Nephron progenitor cell (in vitro differentiated cells): ENCODE measurements around the gene EFCC1.

ENCODE experiments used
- DNase-seq: peaks from one replicate; pipeline ENCODE4 v3.0.0; 2021
- H3K27ac Mint-ChIP-seq: 2 replicates; pipeline ENCODE4 v1.8.0; 2021; ENCODE audit warnings: mild to moderate bottlenecking, moderate library complexity, mixed read lengths
- H3K27me3 Mint-ChIP-seq: 2 replicates; pipeline ENCODE4 v1.8.0; 2021; ENCODE audit warnings: mild to moderate bottlenecking, low read depth, mixed read lengths; ENCODE audit not compliant: poor library complexity
- H3K36me3 Mint-ChIP-seq: 2 replicates; pipeline ENCODE4 v1.8.0; 2021; ENCODE audit warnings: low read depth, mixed read lengths
- H3K4me1 Mint-ChIP-seq: 2 replicates; pipeline ENCODE4 v1.8.0; 2021; ENCODE audit warnings: mixed read lengths
- H3K4me3 Mint-ChIP-seq: 2 replicates; pipeline ENCODE4 v1.8.0; 2021; ENCODE audit warnings: mild to moderate bottlenecking, moderate library complexity, mixed read lengths
- H3K9me3 Mint-ChIP-seq: 2 replicates; pipeline ENCODE4 v1.8.0; 2021; ENCODE audit warnings: mild to moderate bottlenecking, moderate library complexity, mixed read lengths
- TF ChIP-seq, protein P1 (sequence below): fragments of 200-600 bp; sonication (generic); IDR thresholded peaks from 2 replicates; pipeline ENCODE4 v1.5.0; 2021; ENCODE audit warnings: antibody characterized with exemption

The EFCC1 gene

GRCh38 chr3:129046037-129046731, 45.1 kb downstream of the EFCC1 start:
- no peaks in the 10 kb centered on the region for H3K27me3 Mint-ChIP-seq
- no peak overlapping the region for H3K27ac Mint-ChIP-seq
- H3K9me3 Mint-ChIP-seq = peaks cover 52% of the 10 kb centered on the region
- TF ChIP-seq, protein P1, sequence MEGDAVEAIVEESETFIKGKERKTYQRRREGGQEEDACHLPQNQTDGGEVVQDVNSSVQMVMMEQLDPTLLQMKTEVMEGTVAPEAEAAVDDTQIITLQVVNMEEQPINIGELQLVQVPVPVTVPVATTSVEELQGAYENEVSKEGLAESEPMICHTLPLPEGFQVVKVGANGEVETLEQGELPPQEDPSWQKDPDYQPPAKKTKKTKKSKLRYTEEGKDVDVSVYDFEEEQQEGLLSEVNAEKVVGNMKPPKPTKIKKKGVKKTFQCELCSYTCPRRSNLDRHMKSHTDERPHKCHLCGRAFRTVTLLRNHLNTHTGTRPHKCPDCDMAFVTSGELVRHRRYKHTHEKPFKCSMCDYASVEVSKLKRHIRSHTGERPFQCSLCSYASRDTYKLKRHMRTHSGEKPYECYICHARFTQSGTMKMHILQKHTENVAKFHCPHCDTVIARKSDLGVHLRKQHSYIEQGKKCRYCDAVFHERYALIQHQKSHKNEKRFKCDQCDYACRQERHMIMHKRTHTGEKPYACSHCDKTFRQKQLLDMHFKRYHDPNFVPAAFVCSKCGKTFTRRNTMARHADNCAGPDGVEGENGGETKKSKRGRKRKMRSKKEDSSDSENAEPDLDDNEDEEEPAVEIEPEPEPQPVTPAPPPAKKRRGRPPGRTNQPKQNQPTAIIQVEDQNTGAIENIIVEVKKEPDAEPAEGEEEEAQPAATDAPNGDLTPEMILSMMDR = no peak
- H3K4me1 Mint-ChIP-seq = no peaks in the 10 kb centered on the region
- peaks cover 6% of the 10 kb centered on the region for H3K36me3 Mint-ChIP-seq
- DNase-seq = no peak
- no peak overlapping the region for H3K4me3 Mint-ChIP-seq

DNA sequence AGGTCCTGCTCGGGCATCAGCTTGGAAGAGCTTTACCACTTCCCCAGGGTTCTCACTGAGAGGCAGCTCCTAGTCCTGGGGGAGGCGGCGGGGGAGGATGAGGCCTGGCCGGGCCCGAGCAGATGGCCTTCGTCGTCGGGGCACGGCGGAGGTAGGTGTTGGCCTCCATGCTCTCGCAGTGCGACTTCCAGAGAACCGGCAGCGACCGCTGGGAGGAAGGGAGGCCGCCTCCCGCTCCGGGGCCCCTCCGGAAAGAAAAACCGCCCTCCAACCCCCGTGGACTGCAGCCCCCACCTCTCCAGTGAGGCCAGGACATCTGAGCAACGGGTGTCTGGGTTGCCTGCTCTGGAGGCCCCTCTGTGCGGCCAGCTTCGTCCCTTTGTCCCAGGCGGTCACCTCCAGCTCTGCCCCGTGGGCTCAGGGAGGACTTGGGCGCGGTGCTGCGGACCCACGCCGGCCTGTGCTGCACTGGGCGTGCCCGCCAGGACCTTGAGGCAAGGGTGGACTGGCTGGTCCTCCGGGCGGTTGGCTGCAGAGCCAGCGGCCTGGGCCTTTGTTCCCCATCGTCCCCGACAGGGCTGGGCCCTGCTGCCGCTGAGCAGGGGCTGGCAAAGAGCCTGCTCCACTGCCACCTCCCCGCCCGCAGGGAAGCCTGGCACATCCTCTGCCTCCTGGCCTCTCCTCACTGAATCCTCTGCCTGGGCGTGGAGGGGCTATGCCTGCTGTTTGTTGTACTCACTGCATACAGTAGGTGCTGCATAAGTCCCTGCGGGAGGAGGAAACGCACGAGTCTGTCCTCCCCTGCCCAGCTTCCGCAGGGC, 45.8 kb downstream of the EFCC1 start:
- TF ChIP-seq, protein P1 = no peak
- no peak for DNase-seq
- peaks cover 6% of the 10 kb centered on the region for H3K36me3 Mint-ChIP-seq
- no peaks in the 10 kb centered on the region for H3K27me3 Mint-ChIP-seq
- peaks cover 48% of the 10 kb centered on the region for H3K9me3 Mint-ChIP-seq
- H3K4me1 Mint-ChIP-seq = peaks cover 5% of the 10 kb centered on the region
- H3K27ac Mint-ChIP-seq = no peak overlapping the region
- no peak overlapping the region for H3K4me3 Mint-ChIP-seq

DNA sequence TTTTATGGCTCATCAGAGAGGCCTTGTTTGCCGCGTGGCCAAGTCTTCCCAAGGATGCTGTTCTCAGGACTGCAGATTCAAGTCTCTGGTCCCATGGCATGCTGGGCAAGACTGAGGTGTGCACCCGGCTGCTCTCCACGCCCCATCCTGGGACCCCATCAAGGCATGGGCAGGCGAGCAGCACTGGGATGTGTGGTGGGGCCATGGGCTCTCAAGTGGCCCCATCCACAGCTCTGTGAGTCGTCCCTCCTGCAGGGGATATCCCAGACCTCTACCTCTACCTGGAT, 46.4 kb downstream of the EFCC1 start:
- peaks cover under 1% of the 10 kb centered on the region for H3K27me3 Mint-ChIP-seq
- DNase-seq = no peak
- H3K36me3 Mint-ChIP-seq = peaks cover 6% of the 10 kb centered on the region
- H3K27ac Mint-ChIP-seq = no peak overlapping the region
- TF ChIP-seq, protein P1 = no peak
- no peak overlapping the region for H3K4me3 Mint-ChIP-seq
- H3K4me1 Mint-ChIP-seq = peaks cover 11% of the 10 kb centered on the region
- H3K9me3 Mint-ChIP-seq = peaks cover 42% of the 10 kb centered on the region

GRCh38 chr3:129050556-129051295, 49.6 kb downstream of the EFCC1 start:
- TF ChIP-seq, protein P1 = no peak
- H3K4me3 Mint-ChIP-seq = no peak overlapping the region
- H3K4me1 Mint-ChIP-seq = peaks cover 29% of the 10 kb centered on the region
- H3K36me3 Mint-ChIP-seq = peaks cover 6% of the 10 kb centered on the region
- peaks cover 15% of the 10 kb centered on the region for H3K9me3 Mint-ChIP-seq
- no peak for DNase-seq
- H3K27me3 Mint-ChIP-seq = peaks cover 24% of the 10 kb centered on the region
- no peak overlapping the region for H3K27ac Mint-ChIP-seq

GRCh38 chr3:129051871-129052340, 50.8 kb downstream of the EFCC1 start:
- H3K27ac Mint-ChIP-seq = peak overlapping the region; percentile 10
- TF ChIP-seq, protein P1 = no peak
- no peak for DNase-seq
- H3K27me3 Mint-ChIP-seq = peaks cover 36% of the 10 kb centered on the region
- no peak overlapping the region for H3K4me3 Mint-ChIP-seq
- H3K4me1 Mint-ChIP-seq = peaks cover 29% of the 10 kb centered on the region
- peaks cover 15% of the 10 kb centered on the region for H3K9me3 Mint-ChIP-seq
- peaks cover 6% of the 10 kb centered on the region for H3K36me3 Mint-ChIP-seq
